Ishikawa (cell line): ENCODE results near the gene MYDGF.

Experiments used
- CREB1 ChIP-seq: IDR thresholded peaks from 2 replicates; pipeline ENCODE4 v1.6.1; 2012; ENCODE audit warnings: low read depth
- EGR1 ChIP-seq: IDR thresholded peaks from 2 replicates; pipeline ENCODE4 v1.6.1; 2012
- MAX ChIP-seq: IDR thresholded peaks from 2 replicates; pipeline ENCODE4 v1.6.1; 2012
- RAD21 ChIP-seq: IDR thresholded peaks from 2 replicates; pipeline ENCODE4 v1.6.1; 2012; ENCODE audit warnings: low read depth
- REST ChIP-seq: IDR thresholded peaks from 2 replicates; pipeline ENCODE4 v1.6.1; 2012; ENCODE audit warnings: low read depth, mild to moderate bottlenecking
- TEAD4 ChIP-seq: IDR thresholded peaks from 2 replicates; pipeline ENCODE4 v1.6.1; 2012
- YY1 ChIP-seq: IDR thresholded peaks from 2 replicates; pipeline ENCODE4 v1.6.1; 2012; ENCODE audit warnings: low read depth

- TF ChIP-seq CREB1 (no peak), RAD21 (no peak), TEAD4 (no peak), YY1 (no peak), EGR1 (no peak), REST (no peak), MAX (no peak)
Measured at GRCh38 chr19:4678881-4679790, 9.0 kb upstream of the MYDGF start.
